Stimulated activated CD8-positive, alpha-beta memory T cell treated with anti-CD3 and anti-CD28 coated beads, Interleukin-7, amount 100 ng/mL, for 4 hours (primary cell): ENCODE results near the gene PFKP.

Source experiments
- DNase-seq, 2 donors: peaks; one replicate each; pipeline ENCODE4 v3.0.0-alpha.2; 2020; ENCODE audit warnings: low read depth in 2 of 2

The PFKP gene

GRCh38 chr10:3116508-3117100 lies 49.3 kb downstream of the PFKP start:
- DNase-seq: no peak

GRCh38 chr10:3117486-3117885 lies 50.1 kb downstream of the PFKP start:
- no peak for DNase-seq

- no peak for DNase-seq
Observed at GRCh38 chr10:3118641-3119091, 51.3 kb downstream of the PFKP start.

- no peak for DNase-seq
Observed at GRCh38 chr10:3119796-3120459, 52.6 kb downstream of the PFKP start.

GRCh38 chr10:3122034-3122433 lies 54.7 kb downstream of the PFKP start:
- no peak for DNase-seq

GRCh38 chr10:3122486-3123205 lies 55.3 kb downstream of the PFKP start:
- DNase-seq: no peak

GRCh38 chr10:3123571-3124411 lies 56.4 kb downstream of the PFKP start:
- DNase-seq: no peak

GRCh38 chr10:3124412-3125175 lies 57.2 kb downstream of the PFKP start:
- no peak for DNase-seq

- no peak for DNase-seq
Observed at GRCh38 chr10:3125527-3126170, 58.3 kb downstream of the PFKP start.

- no peak for DNase-seq
Observed at GRCh38 chr10:3126249-3126648, 58.9 kb downstream of the PFKP start.

GRCh38 chr10:3126741-3127346 lies 59.5 kb downstream of the PFKP start:
- DNase-seq: no peak

- no peak for DNase-seq
Observed at GRCh38 chr10:3127921-3128320, 60.6 kb downstream of the PFKP start.

- no peak for DNase-seq
Observed at GRCh38 chr10:3128379-3129130, 61.2 kb downstream of the PFKP start.

GRCh38 chr10:3129581-3130340 lies 62.4 kb downstream of the PFKP start:
- no peak for DNase-seq

GRCh38 chr10:3131098-3131497 lies 63.8 kb downstream of the PFKP start:
- DNase-seq: no peak

GRCh38 chr10:3132036-3133025 lies 65.0 kb downstream of the PFKP start:
- no peak for DNase-seq

GRCh38 chr10:3133948-3134347 lies 66.6 kb downstream of the PFKP start:
- DNase-seq: no peak

GRCh38 chr10:3135006-3135405 lies 67.7 kb downstream of the PFKP start:
- DNase-seq: no peak
